Natural killer cell treated with Interleukin-12 subunit alpha and Interleukin-12 subunit beta and Interleukin-15 and Interleukin-18, amount 100 ng/mL, for 72 hours (primary cell): Measurements from ENCODE around the gene NUAK1. TPM values are rescaled to one million over a fixed set of nuclear protein-coding genes. Genes with fewer than 3 reads are reported as not detected.

Experiments used
- ATAC-seq, 2 donors: fragments of 150-1000 bp; cut with Tn5 transposase in 1 of 2; sonication (Bioruptor Pico), chemical (Tn5 transposase) in 1 of 2; 2 replicates each; pipeline ENCODE4 v1.10.0; 2021
- DNase-seq: peaks from one replicate; pipeline ENCODE4 v3.0.0; 2022; ENCODE audit warnings: low spot score
- H3K27ac Mint-ChIP-seq, 2 donors: 1 replicate in 1 of 2; 2 replicates in 1 of 2; pipeline ENCODE4 v1.8.0; 2022; ENCODE audit warnings: mixed read lengths in 2 of 2, mild to moderate bottlenecking in 1 of 2, moderate library complexity in 1 of 2
- H3K27me3 Mint-ChIP-seq, 2 donors: 1 replicate in 1 of 2; 2 replicates in 1 of 2; pipeline ENCODE4 v1.8.0; 2022; ENCODE audit warnings: mixed read lengths in 2 of 2
- H3K36me3 Mint-ChIP-seq: one replicate; pipeline ENCODE4 v1.8.0; 2022; ENCODE audit warnings: mixed read lengths
- H3K4me1 Mint-ChIP-seq, 2 donors: 1 replicate in 1 of 2; 2 replicates in 1 of 2; pipeline ENCODE4 v1.8.0; 2022; ENCODE audit warnings: low read depth in 2 of 2, mixed read lengths in 2 of 2, mild to moderate bottlenecking in 1 of 2
- H3K4me3 Mint-ChIP-seq: one replicate; pipeline ENCODE4 v1.8.0; 2022; ENCODE audit warnings: mixed read lengths
- H3K9me3 Mint-ChIP-seq: 2 replicates; pipeline ENCODE4 v1.8.0; 2022; ENCODE audit warnings: mixed read lengths
- total RNA-seq, 2 donors: library from RNA; stranded (reverse); gene quantifications; one replicate each; pipeline ENCODE4 v1.2.3, GENCODE V29; 2022

The NUAK1 gene
- total RNA-seq, 2 donors from 2014 or later, result 0.05 to 1.6 TPM

- ATAC-seq, result no peak
- Mint-ChIP-seq H3K27me3 (peaks cover 6 to 8% of the 10 kb centered on the region in 2 donors), H3K4me1 (peaks cover 0 to 6% of the 10 kb centered on the region in 2 donors), H3K9me3 (no peaks in the 10 kb centered on the region), H3K27ac (no peak overlapping the region), H3K36me3 (no peaks in the 10 kb centered on the region), H3K4me3 (no peak overlapping the region)
- DNase-seq, result no peak
Observed at GRCh38 chr12:106119301-106119700, 19.5 kb downstream of the NUAK1 start.

DNA sequence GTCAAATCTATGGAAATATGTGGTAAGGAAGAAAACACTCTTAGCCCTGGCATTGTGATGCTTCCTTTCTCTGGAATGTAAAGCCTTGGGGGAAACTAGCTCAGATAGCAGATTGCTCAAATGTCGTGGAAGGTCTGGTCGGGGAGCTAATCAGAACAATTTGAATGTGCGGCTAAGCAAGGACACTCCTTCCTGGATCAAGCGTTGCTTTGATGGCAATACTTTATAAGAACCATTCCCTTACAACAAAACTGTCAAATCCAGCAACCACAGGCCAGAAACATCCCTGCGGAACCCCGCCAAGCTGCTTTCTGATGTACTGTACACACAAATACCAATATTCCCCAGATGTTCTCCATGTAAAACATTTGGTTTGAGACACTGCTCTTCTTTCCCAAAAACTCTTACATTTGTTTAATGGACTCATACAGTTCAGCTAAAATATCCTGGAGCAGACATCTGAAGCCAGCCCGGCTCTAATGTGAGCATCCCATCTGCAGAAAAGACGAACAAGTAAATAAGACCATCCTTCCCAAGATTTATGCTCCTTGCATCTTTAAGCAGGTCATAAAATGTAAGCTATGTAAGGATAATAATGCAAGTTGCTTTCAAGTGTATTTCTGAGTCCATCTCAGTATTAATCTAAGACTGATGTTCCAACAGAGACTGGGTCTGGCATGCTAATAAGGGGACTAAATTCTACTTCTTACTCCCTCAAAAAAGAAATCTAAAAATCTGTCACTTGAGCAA lies 20.2 kb downstream of the NUAK1 start:
- no peak for DNase-seq
- no peak overlapping the region for H3K4me3 Mint-ChIP-seq
- H3K36me3 Mint-ChIP-seq, result no peaks in the 10 kb centered on the region
- H3K9me3 Mint-ChIP-seq, result no peaks in the 10 kb centered on the region
- no peak overlapping the region for H3K27ac Mint-ChIP-seq
- no peak for ATAC-seq
- H3K4me1 Mint-ChIP-seq, result peaks cover 0 to 6% of the 10 kb centered on the region in 2 donors
- H3K27me3 Mint-ChIP-seq, result peaks cover 8% of the 10 kb centered on the region in 2 donors

- no peaks in the 10 kb centered on the region for H3K36me3 Mint-ChIP-seq
- peaks cover 7 to 20% of the 10 kb centered on the region in 2 donors for H3K4me1 Mint-ChIP-seq
- DNase-seq (no peak), ATAC-seq (no peak)
- H3K9me3 Mint-ChIP-seq, result no peaks in the 10 kb centered on the region
- no peak overlapping the region for H3K27ac Mint-ChIP-seq
- peaks cover 0 to 8% of the 10 kb centered on the region in 2 donors for H3K27me3 Mint-ChIP-seq
- no peak overlapping the region for H3K4me3 Mint-ChIP-seq
Observed at GRCh38 chr12:106115440-106115839, 23.3 kb downstream of the NUAK1 start.

- Mint-ChIP-seq H3K4me1 (peaks cover 7 to 20% of the 10 kb centered on the region in 2 donors), H3K36me3 (no peaks in the 10 kb centered on the region), H3K27ac (no peak overlapping the region), H3K9me3 (no peaks in the 10 kb centered on the region), H3K4me3 (no peak overlapping the region), H3K27me3 (peaks cover 0 to 8% of the 10 kb centered on the region in 2 donors)
- DNase-seq, result no peak
- no peak for ATAC-seq
Observed at GRCh38 chr12:106114447-106115068, 24.2 kb downstream of the NUAK1 start.

DNA sequence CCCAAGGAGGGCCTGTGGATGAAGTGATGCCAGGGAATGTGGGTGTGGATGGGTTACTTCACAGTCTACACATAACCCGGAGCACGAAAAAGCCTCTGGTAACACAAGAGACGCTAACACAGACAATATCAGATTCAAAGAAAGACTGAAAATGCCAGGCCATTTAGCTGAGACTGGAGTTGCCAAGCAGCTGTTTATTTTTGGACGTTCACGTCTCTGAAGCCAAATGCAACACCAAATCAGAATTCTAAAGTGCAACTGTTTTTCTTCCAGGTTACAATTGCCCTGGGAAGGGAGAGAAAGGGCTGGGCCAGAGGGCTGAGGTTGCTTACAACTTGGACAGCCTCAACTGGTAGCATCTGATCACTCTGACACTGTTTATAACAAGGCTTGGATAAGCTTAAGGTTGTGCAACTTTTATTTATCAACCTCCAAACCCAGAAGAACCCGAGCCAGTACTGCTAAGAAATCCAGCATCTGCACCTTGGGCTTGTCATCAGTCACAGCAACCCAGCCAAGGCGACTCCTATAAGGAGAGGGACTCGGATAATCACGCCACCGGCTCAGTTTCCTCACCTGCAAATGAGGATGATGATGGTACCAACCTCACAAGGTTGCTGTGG lies 24.8 kb downstream of the NUAK1 start:
- Mint-ChIP-seq H3K36me3 (no peaks in the 10 kb centered on the region), H3K27ac (peak overlapping the region in 1 of 2 donors; percentile 78), H3K9me3 (no peaks in the 10 kb centered on the region), H3K4me3 (no peak overlapping the region), H3K27me3 (peaks cover 0 to 11% of the 10 kb centered on the region in 2 donors), H3K4me1 (peaks cover 7 to 20% of the 10 kb centered on the region in 2 donors)
- ATAC-seq (no peak), DNase-seq (peak; percentile 3)

- Mint-ChIP-seq H3K4me3 (peak overlapping the region; percentile 76), H3K4me1 (peaks cover 7 to 20% of the 10 kb centered on the region in 2 donors), H3K27me3 (peaks cover 0 to 11% of the 10 kb centered on the region in 2 donors), H3K27ac (peak overlapping the region; percentile 78 to 79), H3K36me3 (no peaks in the 10 kb centered on the region), H3K9me3 (no peaks in the 10 kb centered on the region)
- DNase-seq (peak; percentile 29), ATAC-seq (peak; percentile 17 to 22)
Observed at GRCh38 chr12:106113446-106113823, 25.3 kb downstream of the NUAK1 start.

GRCh38 chr12:106113042-106113441 lies 25.7 kb downstream of the NUAK1 start:
- peak overlapping the region; percentile 78 to 79 for H3K27ac Mint-ChIP-seq
- no peaks in the 10 kb centered on the region for H3K36me3 Mint-ChIP-seq
- H3K9me3 Mint-ChIP-seq, result no peaks in the 10 kb centered on the region
- DNase-seq (no peak), ATAC-seq (peak; percentile 71 to 80)
- H3K4me1 Mint-ChIP-seq, result peaks cover 7 to 20% of the 10 kb centered on the region in 2 donors
- H3K4me3 Mint-ChIP-seq, result peak overlapping the region; percentile 76
- H3K27me3 Mint-ChIP-seq, result peaks cover 0 to 12% of the 10 kb centered on the region in 2 donors

DNA sequence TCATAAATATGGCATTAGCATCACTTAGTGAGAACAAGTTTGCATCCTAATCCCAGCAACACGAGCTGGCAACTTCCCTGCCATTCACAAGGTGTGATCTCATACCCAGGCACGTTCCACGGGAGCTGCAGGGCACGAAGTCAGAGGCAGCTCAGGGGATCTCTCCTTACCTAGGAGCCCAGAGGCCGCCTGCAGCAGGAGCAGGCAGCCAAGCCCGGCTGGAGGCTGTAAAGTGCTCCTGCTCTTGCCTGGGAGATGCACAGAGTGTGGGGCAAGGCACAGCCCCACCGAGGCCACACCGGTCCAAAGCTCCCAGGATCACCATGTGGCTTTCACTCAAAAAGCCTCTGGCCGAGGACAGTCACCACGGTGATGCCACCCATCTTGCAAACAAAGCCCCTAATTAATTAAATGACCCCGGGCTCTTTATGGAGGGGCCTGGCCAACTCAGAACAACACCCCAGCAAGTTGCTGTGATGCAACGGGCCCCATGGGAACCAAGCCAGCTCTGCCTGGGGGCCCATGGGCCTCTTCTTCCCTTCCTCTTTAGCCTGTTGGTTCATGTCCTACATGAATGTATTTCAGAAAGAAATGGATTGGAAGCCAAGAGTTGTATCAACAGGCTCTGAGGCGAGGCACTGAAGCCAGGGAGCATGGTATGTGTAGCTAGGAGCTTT lies 26.5 kb downstream of the NUAK1 start:
- no peaks in the 10 kb centered on the region for H3K9me3 Mint-ChIP-seq
- H3K4me3 Mint-ChIP-seq, result peak overlapping the region; percentile 76
- peaks cover 0 to 19% of the 10 kb centered on the region in 2 donors for H3K27me3 Mint-ChIP-seq
- ATAC-seq, result no peak
- peak overlapping the region; percentile 78 to 79 for H3K27ac Mint-ChIP-seq
- DNase-seq, result peak; percentile 38
- peaks cover 7 to 27% of the 10 kb centered on the region in 2 donors for H3K4me1 Mint-ChIP-seq
- H3K36me3 Mint-ChIP-seq, result no peaks in the 10 kb centered on the region

GRCh38 chr12:106110626-106111300 lies 28.0 kb downstream of the NUAK1 start:
- no peaks in the 10 kb centered on the region for H3K36me3 Mint-ChIP-seq
- peaks cover 0 to 21% of the 10 kb centered on the region in 2 donors for H3K27me3 Mint-ChIP-seq
- H3K4me1 Mint-ChIP-seq, result peaks cover 7 to 28% of the 10 kb centered on the region in 2 donors
- peak in 1 of 2 donors; percentile 18 for ATAC-seq
- peak; percentile 45 for DNase-seq
- no peaks in the 10 kb centered on the region for H3K9me3 Mint-ChIP-seq
- H3K27ac Mint-ChIP-seq, result no peak overlapping the region
- H3K4me3 Mint-ChIP-seq, result no peak overlapping the region

DNA sequence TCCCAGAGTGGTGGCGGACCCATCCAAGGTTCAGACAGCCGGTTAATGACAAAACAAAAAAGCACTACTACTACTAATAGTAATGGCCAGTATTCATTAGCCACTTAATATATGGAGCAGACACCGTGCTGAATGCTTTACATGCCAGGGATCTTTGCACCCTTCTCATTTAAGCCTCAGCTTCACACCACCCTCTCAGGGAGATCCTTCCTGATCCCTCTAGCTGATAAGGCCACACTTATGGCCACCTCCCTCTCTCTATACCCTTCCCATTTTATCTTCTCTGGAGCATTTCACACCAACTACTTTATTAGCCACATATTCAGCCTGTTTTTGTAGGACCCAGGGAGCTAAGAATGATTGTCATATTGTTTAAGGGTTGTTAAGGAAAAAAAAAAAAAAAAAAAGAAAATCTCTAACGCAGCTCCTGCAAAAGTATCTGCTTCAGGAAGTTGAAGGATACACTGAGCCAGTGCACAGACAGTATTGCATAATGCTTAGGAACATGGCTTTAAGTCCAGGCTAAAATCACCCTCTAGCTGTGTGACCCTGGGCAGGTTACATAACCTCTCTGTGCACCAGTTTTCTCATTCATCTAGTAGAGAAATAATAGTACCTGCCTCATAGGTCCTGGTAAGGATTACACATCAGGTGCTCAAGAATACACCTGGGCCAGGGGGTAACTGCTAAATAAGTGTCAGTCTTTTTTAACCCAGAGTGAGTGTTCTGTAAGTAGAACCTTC lies 29.4 kb downstream of the NUAK1 start:
- H3K9me3 Mint-ChIP-seq, result no peaks in the 10 kb centered on the region
- H3K4me3 Mint-ChIP-seq, result no peak overlapping the region
- H3K27me3 Mint-ChIP-seq, result peaks cover 0 to 25% of the 10 kb centered on the region in 2 donors
- H3K4me1 Mint-ChIP-seq, result peaks cover 7 to 23% of the 10 kb centered on the region in 2 donors
- ATAC-seq, result no peak
- no peak overlapping the region for H3K27ac Mint-ChIP-seq
- DNase-seq, result no peak
- H3K36me3 Mint-ChIP-seq, result no peaks in the 10 kb centered on the region

GRCh38 chr12:106108185-106108835 lies 30.4 kb downstream of the NUAK1 start:
- Mint-ChIP-seq H3K36me3 (no peaks in the 10 kb centered on the region), H3K9me3 (no peaks in the 10 kb centered on the region), H3K4me1 (peaks cover 6 to 21% of the 10 kb centered on the region in 2 donors), H3K4me3 (no peak overlapping the region), H3K27me3 (peaks cover 8 to 27% of the 10 kb centered on the region in 2 donors), H3K27ac (peak overlapping the region in 1 of 2 donors; percentile 26)
- ATAC-seq, result no peak
- DNase-seq, result peak; percentile 28

- Mint-ChIP-seq H3K36me3 (no peaks in the 10 kb centered on the region), H3K4me3 (no peak overlapping the region), H3K27me3 (peaks cover 12 to 33% of the 10 kb centered on the region in 2 donors), H3K4me1 (peaks cover 0 to 13% of the 10 kb centered on the region in 2 donors), H3K9me3 (no peaks in the 10 kb centered on the region), H3K27ac (peak overlapping the region in 1 of 2 donors; percentile 26)
- DNase-seq (no peak), ATAC-seq (peak in 1 of 2 donors; percentile 42)
Observed at GRCh38 chr12:106107566-106107965, 31.2 kb downstream of the NUAK1 start.
